MCF 10A (cell line): ENCODE data around the gene KLRF1. TPM values are rescaled to one million over a fixed set of nuclear protein-coding genes. Genes with fewer than 3 reads are reported as not detected.

Experiments
- BruUV-seq: library from RNA; stranded (reverse); fragments of 400-500 nt; replicated peaks from 2 replicates; lab custom pipeline; 2021; lab: Mats Ljungman, UMichigan
- CTCF ChIA-PET: fragments of 300-600 bp; sonication (Branson Sonifier 250); formaldehyde crosslinking; extraction: SDS; loops from one replicate; lab custom pipeline; 2021; ENCODE audit warnings: antibody characterized with exemption, inconsistent platforms; lab: Yijun Ruan, JAX
- POLR2A ChIA-PET: fragments of 300-600, 350-650 bp; sonication (Branson Sonifier 250); formaldehyde crosslinking; extraction: SDS; loops from one replicate; lab custom pipeline; 2020; ENCODE audit warnings: antibody characterized with exemption, inconsistent platforms; lab: Yijun Ruan, JAX
- DNase-seq: peaks from one replicate; pipeline ENCODE4 v3.0.0-alpha.2; 2018; ENCODE audit not compliant: unreplicated experiment
- H3K27ac Mint-ChIP-seq: one replicate; pipeline ENCODE4 v1.8.0; 2022; ENCODE audit warnings: mild to moderate bottlenecking, low read depth, mixed read lengths; ENCODE audit not compliant: unreplicated experiment
- H3K27me3 Mint-ChIP-seq: one replicate; pipeline ENCODE4 v1.8.0; 2022; ENCODE audit warnings: mixed read lengths; ENCODE audit not compliant: insufficient read depth, unreplicated experiment
- H3K36me3 Mint-ChIP-seq: one replicate; pipeline ENCODE4 v1.8.0; 2022; ENCODE audit warnings: mild to moderate bottlenecking, moderate library complexity, mixed read lengths; ENCODE audit not compliant: insufficient read depth, unreplicated experiment
- H3K4me1 Mint-ChIP-seq: one replicate; pipeline ENCODE4 v1.8.0; 2022; ENCODE audit warnings: mixed read lengths; ENCODE audit not compliant: insufficient read depth, unreplicated experiment
- H3K4me3 Mint-ChIP-seq: one replicate; pipeline ENCODE4 v1.8.0; 2022; ENCODE audit warnings: mild to moderate bottlenecking, moderate library complexity, mixed read lengths; ENCODE audit not compliant: unreplicated experiment
- H3K9me3 Mint-ChIP-seq: one replicate; pipeline ENCODE4 v1.8.0; 2022; ENCODE audit warnings: mixed read lengths; ENCODE audit not compliant: unreplicated experiment
- CTCF ChIP-seq: fragments of 200-600 bp; IDR thresholded peaks from one replicate; pipeline ENCODE4 v1.8.0; 2022; ENCODE audit warnings: antibody characterized with exemption, mild to moderate bottlenecking; ENCODE audit not compliant: unreplicated experiment
- intact Hi-C: fragments of 100-400 bp; cut with micrococcal nuclease; formaldehyde crosslinking; loops from 2 replicates; pipeline ENCODE4 v1.14.1; 2022
- total RNA-seq: library from RNA; stranded (reverse); gene quantifications from 2 replicates; pipeline ENCODE4 v1.2.3, GENCODE V29; 2022

The KLRF1 gene
- total RNA-seq, 1 experiment from 2014 or later, result not detected

GRCh38 chr12:9806714-9807113, 20.6 kb upstream of the KLRF1 start:
- H3K27ac Mint-ChIP-seq, result no peak overlapping the region
- no peak overlapping the region for H3K4me3 Mint-ChIP-seq
- BruUV-seq, result no TSS peak
- ChIA-PET POLR2A (no interaction called here), CTCF (interaction anchor here (0.7 to 2.3 kb wide), 3 partner anchors 56 to 100 kb away, joined by 3 to 6 read pairs (median 4); no protein-coding TSS in a partner anchor)
- H3K36me3 Mint-ChIP-seq, result no peaks in the 10 kb centered on the region
- no peaks in the 10 kb centered on the region for H3K4me1 Mint-ChIP-seq
- intact Hi-C loops, result no loop called here
- H3K9me3 Mint-ChIP-seq, result no peaks in the 10 kb centered on the region
- no peak for DNase-seq
- TF ChIP-seq CTCF, result no peak
- H3K27me3 Mint-ChIP-seq, result no peaks in the 10 kb centered on the region

GRCh38 chr12:9808504-9808903, 18.8 kb upstream of the KLRF1 start:
- POLR2A ChIA-PET, result interaction anchor here (0.7 to 1.5 kb wide), 2 partner anchors 11 to 153 kb away, joined by 3 read pairs; no protein-coding TSS in a partner anchor
- CTCF ChIA-PET, result interaction anchor here (0.6 to 1.0 kb wide), 3 partner anchors 59 to 65 kb away, joined by 3 read pairs; no protein-coding TSS in a partner anchor
- no peaks in the 10 kb centered on the region for H3K4me1 Mint-ChIP-seq
- no peaks in the 10 kb centered on the region for H3K27me3 Mint-ChIP-seq
- no TSS peak for BruUV-seq
- no peak for TF ChIP-seq CTCF
- intact Hi-C loops, result no loop called here
- no peaks in the 10 kb centered on the region for H3K36me3 Mint-ChIP-seq
- no peak overlapping the region for H3K4me3 Mint-ChIP-seq
- no peak overlapping the region for H3K27ac Mint-ChIP-seq
- no peaks in the 10 kb centered on the region for H3K9me3 Mint-ChIP-seq
- DNase-seq, result no peak

GRCh38 chr12:9809338-9809737, 17.9 kb upstream of the KLRF1 start:
- intact Hi-C loops, result no loop called here
- Mint-ChIP-seq H3K36me3 (no peaks in the 10 kb centered on the region), H3K4me3 (no peak overlapping the region), H3K4me1 (no peaks in the 10 kb centered on the region), H3K9me3 (no peaks in the 10 kb centered on the region), H3K27ac (no peak overlapping the region), H3K27me3 (no peaks in the 10 kb centered on the region)
- POLR2A ChIA-PET, result interaction anchor here (0.5 to 1.5 kb wide), 2 partner anchors 10 to 83 kb away, joined by 3 read pairs; no protein-coding TSS in a partner anchor
- BruUV-seq, result no TSS peak
- no peak for TF ChIP-seq CTCF
- CTCF ChIA-PET, result interaction anchor here (0.6 to 1.3 kb wide), 3 partner anchors 59 to 66 kb away, joined by 3 to 5 read pairs (median 3); no protein-coding TSS in a partner anchor
- DNase-seq, result no peak

GRCh38 chr12:9809866-9810265, 17.4 kb upstream of the KLRF1 start:
- ChIA-PET CTCF (interaction anchor here (1.3 kb wide), 1 partner anchor 60 kb away, joined by 5 read pairs; no protein-coding TSS in a partner anchor), POLR2A (interaction anchor here (0.5 to 1.5 kb wide), 2 partner anchors 10 to 82 kb away, joined by 3 read pairs; no protein-coding TSS in a partner anchor)
- Mint-ChIP-seq H3K27me3 (no peaks in the 10 kb centered on the region), H3K4me1 (no peaks in the 10 kb centered on the region), H3K36me3 (no peaks in the 10 kb centered on the region), H3K4me3 (no peak overlapping the region), H3K9me3 (no peaks in the 10 kb centered on the region), H3K27ac (no peak overlapping the region)
- intact Hi-C loops, result loop anchor here (5.0 to 10.0 kb wide), 2 partner anchors 63 to 205 kb away; partner anchors contain the start of gene CLEC12B
- BruUV-seq, result no TSS peak
- DNase-seq, result no peak
- no peak for TF ChIP-seq CTCF
